ENCODE measurements around the gene SP2.

GRCh38 chr17:47924785-47925677, 29.0 kb downstream of the SP2 start:
- TF ChIP-seq, protein P1, sequence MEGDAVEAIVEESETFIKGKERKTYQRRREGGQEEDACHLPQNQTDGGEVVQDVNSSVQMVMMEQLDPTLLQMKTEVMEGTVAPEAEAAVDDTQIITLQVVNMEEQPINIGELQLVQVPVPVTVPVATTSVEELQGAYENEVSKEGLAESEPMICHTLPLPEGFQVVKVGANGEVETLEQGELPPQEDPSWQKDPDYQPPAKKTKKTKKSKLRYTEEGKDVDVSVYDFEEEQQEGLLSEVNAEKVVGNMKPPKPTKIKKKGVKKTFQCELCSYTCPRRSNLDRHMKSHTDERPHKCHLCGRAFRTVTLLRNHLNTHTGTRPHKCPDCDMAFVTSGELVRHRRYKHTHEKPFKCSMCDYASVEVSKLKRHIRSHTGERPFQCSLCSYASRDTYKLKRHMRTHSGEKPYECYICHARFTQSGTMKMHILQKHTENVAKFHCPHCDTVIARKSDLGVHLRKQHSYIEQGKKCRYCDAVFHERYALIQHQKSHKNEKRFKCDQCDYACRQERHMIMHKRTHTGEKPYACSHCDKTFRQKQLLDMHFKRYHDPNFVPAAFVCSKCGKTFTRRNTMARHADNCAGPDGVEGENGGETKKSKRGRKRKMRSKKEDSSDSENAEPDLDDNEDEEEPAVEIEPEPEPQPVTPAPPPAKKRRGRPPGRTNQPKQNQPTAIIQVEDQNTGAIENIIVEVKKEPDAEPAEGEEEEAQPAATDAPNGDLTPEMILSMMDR (conservative IDR thresholded peaks at IDR 0.05 in 1 of 2, IDR thresholded peaks at IDR 0.05 in 1 of 2; ENCODE audit: low read depth in 1 of 2, low read length in 2 of 2) = no peak
- TF ChIP-seq EZH2 (IDR thresholded peaks at IDR 0.05; ENCODE audit: low read length, missing control alignments) = no peak
